K562 (cell line): ENCODE results near the gene SLAMF9. TPM values are rescaled to one million over a fixed set of nuclear protein-coding genes. Genes with fewer than 3 reads are reported as not detected.

ENCODE experiments used
- ATF3 ChIP-seq, 2 experiments: fragments of 450-650 bp in 1 of 2; sonication (generic) in 1 of 2; formaldehyde crosslinking in 1 of 2; IDR thresholded peaks in 1 of 2; conservative IDR thresholded peaks in 1 of 2; 2 replicates each; pipeline versions ENCODE4 v1.6.1 to v1.8.1; 2016 to 2023; ENCODE audit warnings: mild to moderate bottlenecking in 2 of 2, moderate library complexity in 2 of 2, inconsistent platforms in 1 of 2, missing genetic modification reagents in 1 of 2
- ELF4 ChIP-seq: fragments of 450-650 bp; formaldehyde crosslinking; IDR thresholded peaks from 2 replicates; pipeline ENCODE4 v1.4.0; 2022; ENCODE audit warnings: missing genetic modification characterization
- FOSL1 ChIP-seq: fragments of 200-800 bp; sonication (Bioruptor generic); conservative IDR thresholded peaks from 2 replicates; pipeline ENCODE4 v1.6.1; 2016; ENCODE audit warnings: missing genetic modification characterization, missing compliant biosample characterization
- HDAC1 ChIP-seq, 2 experiments: fragments of 450-650 bp; IDR thresholded peaks; 2 replicates each; pipeline ENCODE4 v1.6.1; 2016 to 2017; ENCODE audit warnings: inconsistent platforms in 1 of 2, mild to moderate bottlenecking in 1 of 2, moderate library complexity in 1 of 2
- JUND ChIP-seq, 2 experiments: IDR thresholded peaks; 2 replicates in 1 of 2; 3 replicates in 1 of 2; pipeline ENCODE4 v1.6.1; 2011; ENCODE audit warnings: borderline replicate concordance in 2 of 2, low read depth in 2 of 2, low read length in 2 of 2, improper control_type of control experiment in 1 of 2, missing biosample characterization in 1 of 2, missing genetic modification characterization in 1 of 2, missing genetic modification reagents in 1 of 2
- NCOA1 ChIP-seq: fragments of 450-650 bp; IDR thresholded peaks from 2 replicates; pipeline ENCODE4 v1.6.1; 2016; ENCODE audit warnings: low read depth
- NCOR1 ChIP-seq: fragments of 450-650 bp; IDR thresholded peaks from 2 replicates; pipeline ENCODE4 v1.6.1; 2016; ENCODE audit warnings: mild to moderate bottlenecking, moderate library complexity
- NR2C2 ChIP-seq, 2 experiments: fragments of 200-800 bp in 1 of 2; sonication (Bioruptor generic) in 1 of 2; sonication (generic) in 1 of 2; formaldehyde crosslinking in 1 of 2; IDR thresholded peaks; 2 replicates each; pipeline versions ENCODE4 v1.6.1 to v1.8.0; 2016 to 2022; ENCODE audit warnings: mild to moderate bottlenecking in 1 of 2, missing compliant biosample characterization in 1 of 2, missing genetic modification characterization in 1 of 2, missing genetic modification reagents in 1 of 2
- PURB ChIP-seq: sonication (generic); formaldehyde crosslinking; IDR thresholded peaks from 2 replicates; pipeline ENCODE4 v1.9.0; 2021; ENCODE audit warnings: low read depth, mild to moderate bottlenecking, missing genetic modification reagents
- SMAD1 ChIP-seq: fragments of 150-350 bp; IDR thresholded peaks from 2 replicates; pipeline ENCODE4 v1.6.1; 2014; ENCODE audit warnings: low read length, low read depth; ENCODE audit not compliant: partially characterized antibody
- SMAD4 ChIP-seq: fragments of 250-450 bp; sonication (Bioruptor Pico); conservative IDR thresholded peaks from 2 replicates; pipeline ENCODE4 v1.8.0; 2021; ENCODE audit warnings: inconsistent platforms, mild to moderate bottlenecking, moderate library complexity
- STAT6 ChIP-seq: sonication (generic); formaldehyde crosslinking; IDR thresholded peaks from 2 replicates; pipeline ENCODE4 v1.8.1; 2023; ENCODE audit warnings: mild to moderate bottlenecking, missing genetic modification reagents
- XRCC3 ChIP-seq: fragments of 450-650 bp; IDR thresholded peaks from 2 replicates; pipeline ENCODE4 v1.6.1; 2017; ENCODE audit warnings: mild to moderate bottlenecking, moderate library complexity
- ZBTB26 ChIP-seq: fragments of 450-650 bp; formaldehyde crosslinking; IDR thresholded peaks from 2 replicates; pipeline ENCODE4 v1.4.0; 2022; ENCODE audit warnings: missing genetic modification characterization
- ZC3H8 ChIP-seq: fragments of 450-650 bp; IDR thresholded peaks from 2 replicates; pipeline ENCODE4 v1.6.1; 2017
- ZMIZ1 ChIP-seq, 2 experiments: fragments of 150-350 bp in 1 of 2; IDR thresholded peaks; 2 replicates each; pipeline ENCODE4 v1.6.1; 2012 to 2016; ENCODE audit warnings: low read depth in 2 of 2, low read length in 2 of 2, mild to moderate bottlenecking in 1 of 2, moderate library complexity in 1 of 2
- ZNF695 ChIP-seq: fragments of 450-650 bp; formaldehyde crosslinking; IDR thresholded peaks from 2 replicates; pipeline ENCODE4 v1.4.0; 2020; ENCODE audit warnings: mild to moderate bottlenecking, moderate library complexity
- ZNF76 ChIP-seq: fragments of 250-450 bp; sonication (Bioruptor Pico); IDR thresholded peaks from 2 replicates; pipeline ENCODE4 v1.4.0; 2020; ENCODE audit warnings: mild to moderate bottlenecking, moderate library complexity, borderline replicate concordance
- ZNF766 ChIP-seq: fragments of 200-800 bp; sonication (Bioruptor generic); conservative IDR thresholded peaks from 2 replicates; pipeline ENCODE4 v1.6.1; 2016; ENCODE audit warnings: missing genetic modification characterization, missing compliant biosample characterization
- polyA plus RNA-seq, 8 experiments: library from polyadenylated mRNA; depleted of rRNA in 4 of 8; stranded (reverse) in 5 of 8; unstranded in 3 of 8; fragments of >200 nt; fragmentation: Nextera tagmentation in 2 of 8; fragmentation: Illumina TruSeq in 1 of 8; extraction: Ambion mirVana in 2 of 8; extraction: Trizol in 1 of 8; gene quantifications; 2 replicates each; pipeline versions ENCODE4 v1.2.1 to v1.2.3, GENCODE V29; 2011 to 2014; ENCODE audit warnings: inconsistent platforms in 1 of 8, missing spikeins in 1 of 8
- total RNA-seq, 7 experiments: library from RNA; depleted of rRNA in 6 of 7; stranded (reverse); fragments of >200 nt in 6 of 7; fragmentation: Illumina TruSeq in 2 of 7; extraction: Trizol in 2 of 7; gene quantifications; 2 replicates each; pipeline versions ENCODE4 v1.2.1 to v1.2.3, GENCODE V29; 2011 to 2021; ENCODE audit warnings: low replicate concordance in 1 of 7

The SLAMF9 gene
- total and polyA plus RNA-seq, 9 of the 15 experiments (the other 6 are each of a cell fraction or from before 2014, with no cell fraction given) = 0.13 to 0.21 TPM; not detected in 7

GRCh38 chr1:159957824-159958268 is 3.8 kb upstream of the SLAMF9 start (continued):
- TF ChIP-seq STAT6 (no peak), PURB (CRISPR knock-in tag) (no peak), JUND (IDR thresholded peaks at IDR 0.05; ENCODE audit: borderline replicate concordance, low read depth, low read length) (0 out of 2 replicates have a peak, but pooled peaks have one; percentile 5), JUND (tag; IDR thresholded peaks at IDR 0.05; ENCODE audit: borderline replicate concordance, low read depth, low read length) (no peak; the same call in 2 of the 3 replicates), ZNF766 (CRISPR knock-in tag) (peak; percentile 45; the same call in 1 of the 2 replicates), ATF3 (IDR thresholded peaks at IDR 0.05) (no peak), ATF3 (CRISPR knock-in tag; conservative IDR thresholded peaks at IDR 0.05) (no peak), XRCC3 (no peak), SMAD1 (no peak), ZBTB26 (CRISPR knock-in tag) (no peak), NR2C2 (CRISPR knock-in tag; IDR thresholded peaks at IDR 0.05) (no peak), NR2C2 (tag; IDR thresholded peaks at IDR 0.05) (no peak), ZC3H8 (no peak), NCOR1 (peak; percentile 84), HDAC1 (IDR thresholded peaks at IDR 0.05) (peak in 1 of 2 experiments; percentile 47; a peak in 1 of 4 replicates), NCOA1 (0 out of 2 replicates have a peak, but pooled peaks have one; percentile 18), ZNF76 (CRISPR knock-in tag) (peak; percentile 56; the same call in 1 of the 2 replicates), ELF4 (CRISPR knock-in tag) (peak; percentile 49), SMAD4 (CRISPR knock-in tag) (peak; percentile 33; the same call in 1 of the 2 replicates), ZNF695 (no peak), FOSL1 (tag) (peak; percentile 45), ZMIZ1 (IDR thresholded peaks at IDR 0.05; ENCODE audit: low read depth in 2 of 2, low read length in 2 of 2) (0 out of 4 replicates have a peak, but pooled peaks of 1 of the 2 experiments have one; percentile 43)
